ENCODE data around the gene OTP.

Gene OTP

GRCh38 chr5:77637998-77638762 is at the start of gene OTP:
Gene OTP (minus strand): TSS chr5:77638713. CDS start chr5:77638549, 164 bp downstream.
- DNase-seq, result no peak

GRCh38 chr5:77683171-77683732 is 44.7 kb upstream of the OTP start:
- no peak for DNase-seq

- no peak for DNase-seq
Observed at GRCh38 chr5:77670526-77670925, 32.0 kb upstream of the OTP start.

DNA sequence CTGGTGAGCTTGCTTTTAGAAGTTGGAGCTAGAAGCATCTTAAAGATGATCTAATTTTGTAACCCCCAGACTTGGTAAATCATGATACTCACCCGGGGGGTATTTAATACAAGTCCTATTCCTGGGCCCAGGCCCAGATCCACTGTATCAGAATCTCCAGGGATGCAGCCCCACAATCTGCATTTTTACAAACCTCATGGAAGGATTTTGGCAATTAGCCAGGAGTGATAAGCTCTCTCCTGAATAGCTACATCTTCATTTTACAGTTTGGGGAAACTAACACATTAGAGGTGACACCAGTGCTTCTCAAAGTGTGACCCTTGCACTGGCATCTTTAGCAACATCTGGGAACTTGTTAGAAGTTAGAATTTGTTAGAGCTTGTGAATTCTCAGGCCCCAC is 31.2 kb upstream of the OTP start:
- no peak for DNase-seq

DNA sequence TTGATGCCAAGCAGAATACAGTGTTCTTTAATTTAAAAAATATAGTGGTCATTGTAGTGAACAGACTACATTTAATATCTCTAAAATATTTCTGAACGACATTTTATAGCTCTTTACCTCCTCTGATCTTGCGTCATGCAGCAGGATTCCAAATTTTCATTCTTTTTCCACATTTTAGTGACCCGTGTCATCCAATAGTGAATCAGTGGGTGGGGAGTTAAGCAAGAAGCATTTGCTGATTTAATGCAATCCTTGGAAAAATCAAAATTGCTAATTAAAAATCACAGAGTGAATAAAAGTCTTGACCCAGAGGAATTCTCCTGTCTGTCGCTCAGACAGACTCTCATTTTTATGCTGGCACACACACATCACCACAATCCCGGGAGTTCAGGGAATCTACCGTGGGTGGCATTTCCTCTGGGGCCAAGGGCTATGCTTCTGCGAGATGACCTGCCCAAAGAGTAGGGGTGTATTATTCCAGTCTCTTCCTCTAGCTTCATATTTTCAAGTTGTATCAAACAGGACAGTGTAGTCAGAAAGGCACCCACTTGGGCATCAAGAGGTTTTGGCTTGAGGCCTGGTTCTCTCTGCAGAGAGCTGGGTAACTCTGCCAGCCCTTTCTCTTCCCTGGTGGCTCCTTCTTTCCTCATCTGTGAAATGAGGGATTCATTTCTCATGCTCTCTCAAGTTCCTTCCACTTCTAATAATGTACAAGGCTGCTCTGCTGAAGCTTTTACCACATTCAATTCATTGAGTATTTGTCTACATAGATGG is 24.8 kb upstream of the OTP start:
- DNase-seq, result no peak

DNA sequence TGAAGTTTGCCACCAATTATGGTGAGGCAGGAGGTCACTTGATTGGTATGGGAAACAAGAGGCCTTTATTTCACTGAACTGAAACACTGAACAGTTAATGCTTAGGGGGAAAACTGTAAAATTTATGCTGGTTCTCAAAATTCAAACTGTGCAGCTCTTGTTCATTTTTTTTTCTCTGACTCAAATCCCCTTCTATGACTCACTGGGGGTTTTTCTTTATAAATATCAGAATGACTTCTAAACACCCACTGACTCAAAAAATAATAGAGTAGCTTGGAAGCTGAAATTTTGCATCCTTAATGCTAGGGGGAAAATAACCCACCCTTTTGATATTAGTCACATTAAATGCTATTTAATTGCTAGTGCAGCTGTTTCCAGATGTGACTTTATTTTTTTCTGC is 24.1 kb upstream of the OTP start:
- DNase-seq, result no peak

GRCh38 chr5:77658662-77659061 is 20.1 kb upstream of the OTP start:
- DNase-seq, result no peak

DNA sequence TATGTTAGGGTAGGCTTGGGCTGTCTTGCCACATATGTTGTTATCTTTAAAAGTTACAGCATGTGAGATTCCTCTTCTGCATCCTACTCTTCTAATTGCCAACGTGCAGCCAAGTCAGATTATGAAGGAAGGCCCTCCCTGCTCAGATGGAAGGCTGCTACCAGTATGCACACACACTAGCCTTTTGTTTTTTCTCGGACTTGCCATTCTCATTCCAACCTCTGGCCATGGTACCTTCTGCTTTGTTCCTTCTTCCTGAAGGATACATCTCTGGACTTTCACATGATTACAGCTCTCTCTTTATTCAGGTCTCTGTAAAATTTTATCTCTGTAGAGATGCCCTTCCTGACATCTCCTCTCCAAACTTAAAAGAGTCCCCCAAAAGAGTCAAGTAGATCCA is 12.8 kb upstream of the OTP start:
- DNase-seq, result no peak

DNA sequence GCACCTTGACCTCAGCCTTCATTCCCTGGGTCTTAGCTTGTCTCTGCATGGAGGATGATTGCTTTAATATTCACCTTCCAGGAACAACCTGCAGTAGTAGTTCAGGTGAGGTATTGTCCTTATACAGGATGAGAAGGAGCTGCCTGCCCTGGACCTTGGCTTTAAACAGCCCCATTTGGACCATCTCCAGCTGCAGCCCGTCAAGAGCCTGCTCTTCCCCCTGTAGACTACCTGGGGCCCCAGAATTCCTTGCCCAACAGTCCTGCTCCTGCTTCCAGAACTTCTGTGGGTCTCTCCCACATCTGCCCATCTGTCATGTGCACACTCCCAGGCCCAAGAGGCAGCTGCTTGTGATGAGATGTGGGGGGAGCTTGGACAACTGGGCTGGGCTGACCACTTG is 12.2 kb upstream of the OTP start:
- DNase-seq, result no peak

- no peak for DNase-seq
Observed at GRCh38 chr5:77649776-77650175, 11.3 kb upstream of the OTP start.

GRCh38 chr5:77645995-77646639 is 7.6 kb upstream of the OTP start:
- DNase-seq, result no peak

GRCh38 chr5:77645158-77645994 is 6.9 kb upstream of the OTP start:
- DNase-seq, result peak; percentile 36

- DNase-seq, result no peak
Observed at GRCh38 chr5:77644371-77645157, 6.1 kb upstream of the OTP start.

GRCh38 chr5:77643654-77644370 is 5.3 kb upstream of the OTP start:
- DNase-seq, result no peak

- DNase-seq, result peak; percentile 27
Observed at GRCh38 chr5:77642738-77643653, 4.5 kb upstream of the OTP start.

DNA sequence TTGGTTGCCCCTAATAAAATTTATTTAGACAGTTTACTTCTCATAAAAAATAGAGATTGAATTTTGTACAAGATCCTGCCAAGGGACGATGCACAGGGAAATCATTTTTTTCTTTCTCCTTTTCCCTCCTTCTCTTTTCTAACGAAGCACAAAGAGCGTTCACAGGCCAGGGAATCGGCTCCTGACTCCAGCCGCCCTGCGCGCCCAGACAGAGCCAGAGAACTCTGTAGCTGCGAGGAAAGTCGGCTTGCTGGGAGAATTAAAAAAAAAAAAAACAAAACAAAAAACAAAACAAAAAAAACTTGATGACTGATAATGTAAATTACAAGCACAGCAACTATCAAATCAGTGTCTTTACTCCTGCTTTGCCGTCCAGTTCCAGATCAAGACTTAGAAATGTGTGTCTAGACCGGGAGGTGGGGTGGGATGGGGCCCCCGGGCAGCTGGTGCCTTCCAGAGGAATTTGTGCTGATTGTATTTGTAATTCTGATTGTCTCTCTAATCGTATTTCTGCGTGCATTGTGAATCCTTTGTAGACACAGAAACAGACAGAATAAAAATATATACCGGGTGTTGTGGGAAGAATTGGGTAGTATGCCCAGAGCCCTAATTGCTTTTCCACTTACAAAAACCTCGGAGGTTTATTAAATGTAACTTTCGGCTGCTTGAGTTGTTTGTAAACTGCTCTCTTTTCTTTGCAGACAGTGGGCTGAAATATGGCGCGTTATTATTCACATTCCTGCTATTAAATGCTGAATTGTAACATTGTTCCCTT is 3.6 kb upstream of the OTP start:
- no peak for DNase-seq

GRCh38 chr5:77641397-77641943 is 3.0 kb upstream of the OTP start:
- DNase-seq, result no peak

- DNase-seq, result no peak
Observed at GRCh38 chr5:77640589-77641396, 2.3 kb upstream of the OTP start.
